Stimulated activated naive CD4-positive, alpha-beta T cell (primary cell): Measurements from ENCODE around the gene CDK6.

ENCODE experiments used
- DNase-seq, 6 experiments: peaks; one replicate each; lab custom pipeline; 2025; lab: John Stamatoyannopoulos, UW

CDK6 gene

DNA sequence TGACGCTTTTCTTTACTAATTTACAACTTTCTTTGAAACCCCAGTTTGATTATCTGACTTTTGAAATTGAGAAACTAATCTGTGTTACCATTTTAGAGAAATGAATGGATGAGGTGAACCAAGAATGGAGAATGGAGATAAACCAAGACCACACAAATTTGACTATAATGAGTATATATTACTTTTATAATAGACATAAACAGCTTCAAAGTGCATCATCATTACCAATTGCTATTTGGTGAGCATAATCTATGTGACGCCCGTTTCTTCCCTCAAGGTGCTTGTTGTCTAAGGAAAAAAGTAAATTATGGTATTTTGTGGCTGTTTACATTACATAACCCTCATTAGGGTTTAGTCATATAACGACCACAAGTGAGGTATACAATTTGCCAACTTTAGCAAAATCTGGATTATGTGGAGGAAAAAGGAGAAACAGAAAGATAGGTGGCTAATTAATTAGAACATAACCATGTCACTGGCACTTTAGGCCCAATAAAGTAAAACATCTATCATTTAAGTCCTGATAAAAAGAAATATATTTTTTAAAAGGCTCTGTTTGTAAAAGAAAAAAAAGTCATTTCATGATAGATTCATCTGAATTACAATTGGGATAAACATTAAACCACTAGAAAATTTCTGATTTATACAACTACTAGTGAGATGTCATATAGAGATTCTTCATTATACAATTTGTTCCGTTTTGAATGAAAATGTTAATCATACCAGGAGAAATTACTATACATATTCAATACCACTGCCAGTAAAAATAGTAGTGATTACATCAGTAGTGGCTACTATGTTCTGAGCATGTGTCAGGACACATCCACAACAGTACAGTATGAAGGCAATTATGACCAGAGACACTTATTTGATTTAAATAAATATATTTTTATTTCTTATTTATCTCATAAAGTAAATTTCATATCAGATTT, 128.0 kb downstream of the CDK6 start:
- DNase-seq, result no peak

DNA sequence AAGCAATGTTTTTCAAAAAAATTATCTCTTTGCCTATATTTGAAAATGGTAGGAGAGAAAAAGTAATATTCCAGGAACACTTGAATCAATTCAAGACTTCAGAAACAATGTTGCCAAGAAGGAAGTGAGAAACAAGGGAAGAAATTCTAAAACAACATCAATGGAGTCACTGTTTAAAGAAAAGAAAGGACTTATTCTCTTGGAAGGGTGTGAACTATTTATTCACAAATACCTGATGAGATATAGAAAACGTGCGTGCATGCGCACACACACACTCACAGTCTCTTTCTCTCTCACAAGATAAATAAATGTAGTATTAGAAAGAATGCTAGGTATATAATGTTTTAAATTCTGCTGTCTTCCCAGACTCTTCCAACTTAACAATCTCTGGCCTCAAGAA, 128.9 kb downstream of the CDK6 start:
- no peak for DNase-seq

DNA sequence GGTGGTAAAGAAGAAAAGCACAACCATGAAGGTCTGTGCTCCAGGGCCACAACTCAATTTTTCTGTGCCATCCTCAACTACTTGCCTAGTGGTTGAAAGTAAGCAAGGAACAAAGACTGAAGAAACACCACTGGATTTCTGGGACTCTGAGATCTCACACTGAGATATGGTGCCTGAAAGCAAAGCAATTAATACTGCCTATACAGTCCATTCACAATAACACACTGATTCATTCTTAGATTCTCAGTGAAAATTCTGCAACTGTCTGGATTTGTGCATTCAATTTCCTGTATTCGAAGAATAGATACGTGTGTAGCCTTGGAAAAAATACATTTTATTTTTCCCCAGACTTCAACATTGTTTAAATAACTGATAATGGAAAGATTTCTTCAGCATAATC, 129.8 kb downstream of the CDK6 start:
- DNase-seq, result no peak

DNA sequence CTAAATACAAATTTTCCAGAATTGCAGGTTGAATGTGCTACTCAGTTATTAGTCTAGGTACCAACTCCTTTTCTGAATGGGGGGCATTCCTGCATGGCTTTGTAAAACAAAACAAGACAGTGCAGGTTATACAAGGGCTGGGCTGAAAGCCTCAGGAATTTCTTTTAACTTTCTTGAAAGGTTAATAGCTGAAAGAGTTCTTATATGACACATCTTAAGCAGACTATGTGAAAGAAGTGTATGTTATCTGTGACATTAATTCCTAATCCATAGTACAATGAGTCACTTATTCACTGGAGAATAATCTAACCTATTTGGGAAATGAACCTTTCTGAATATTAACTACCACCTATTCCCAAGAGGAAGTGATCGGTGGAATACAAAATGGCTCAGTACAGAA, 130.5 kb downstream of the CDK6 start:
- DNase-seq, result no peak

DNA sequence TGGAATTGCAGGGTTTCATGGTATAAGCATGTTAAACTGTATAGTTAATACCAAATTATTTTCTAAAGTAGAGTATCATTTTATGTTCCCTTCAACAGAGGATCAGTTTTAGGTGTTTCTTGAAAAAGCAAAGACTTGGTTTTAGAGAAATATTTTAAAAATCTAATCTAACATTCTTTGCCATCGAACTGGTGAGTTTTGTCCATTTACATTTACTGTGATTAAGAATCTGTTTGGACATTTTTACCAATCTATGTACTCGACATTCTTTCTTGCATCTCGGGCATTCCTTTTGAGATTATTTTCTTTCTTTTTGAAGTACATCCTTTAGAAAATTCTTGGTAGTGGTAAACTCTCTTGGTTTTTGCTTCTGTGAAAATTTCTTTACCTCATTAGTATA, 131.5 kb downstream of the CDK6 start:
- DNase-seq, result no peak

DNA sequence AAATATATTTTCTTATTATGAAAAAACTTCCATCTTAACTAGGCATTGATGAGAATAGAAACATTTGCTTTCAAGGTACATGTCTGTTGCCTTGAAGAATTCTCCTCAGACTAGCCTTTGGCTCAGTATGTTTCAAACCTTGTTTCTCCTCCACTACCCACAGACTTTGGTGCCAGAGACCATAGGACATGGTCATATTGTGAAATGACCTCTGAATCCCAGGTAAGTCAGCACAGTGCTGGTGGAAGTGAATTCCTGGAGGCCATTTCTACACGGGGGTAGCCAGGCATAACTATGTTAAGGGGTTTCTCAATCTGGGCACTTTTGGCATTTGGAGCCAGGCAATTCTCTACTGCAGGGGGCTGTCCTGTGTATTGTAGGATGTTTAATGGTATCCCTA, 133.8 kb downstream of the CDK6 start:
- DNase-seq, result no peak

DNA sequence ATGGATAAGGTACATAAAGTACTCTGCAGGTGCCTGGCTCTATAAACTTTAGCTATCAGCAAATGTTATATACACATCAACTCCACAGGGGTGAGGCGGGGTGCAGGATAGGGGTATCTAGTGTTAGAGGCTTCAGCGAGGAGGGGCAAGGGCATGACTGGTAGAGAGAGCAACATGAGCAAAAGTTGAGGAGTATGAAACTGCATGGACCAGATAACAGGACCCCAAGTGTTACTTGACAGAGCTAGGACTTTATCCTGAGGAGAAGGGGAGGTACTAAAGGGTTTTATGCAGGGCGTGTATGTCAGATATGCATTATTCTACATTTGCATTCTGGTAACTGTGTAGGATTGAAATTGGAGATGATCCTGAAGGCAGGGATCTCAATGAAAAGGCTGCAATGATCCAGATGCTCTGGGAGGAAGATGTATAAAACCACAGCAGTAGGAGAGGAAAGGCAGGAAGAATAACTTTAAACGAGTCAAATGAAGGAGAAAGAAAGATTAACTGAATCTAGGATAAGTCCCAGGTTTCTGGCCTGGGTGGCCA, 136.3 kb downstream of the CDK6 start:
- DNase-seq, result no peak

DNA sequence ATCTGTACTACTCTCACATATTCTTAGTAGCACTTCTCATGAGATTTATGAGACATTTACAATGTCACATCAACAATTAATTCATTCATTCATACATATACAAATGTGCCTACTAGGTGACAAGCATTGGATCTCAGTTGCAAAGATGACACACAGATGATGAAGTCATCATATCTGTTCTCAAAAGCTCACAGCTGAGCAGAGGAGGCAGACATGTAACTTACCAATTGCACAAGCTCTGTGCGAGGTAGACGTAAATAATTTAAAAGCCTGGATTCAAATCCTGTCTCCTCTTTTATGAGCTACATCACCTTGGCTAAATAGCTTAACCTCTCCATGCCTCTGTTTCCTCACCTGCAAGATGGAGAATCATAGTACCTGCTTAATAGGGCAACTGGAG, 136.8 kb downstream of the CDK6 start:
- no peak for DNase-seq

DNA sequence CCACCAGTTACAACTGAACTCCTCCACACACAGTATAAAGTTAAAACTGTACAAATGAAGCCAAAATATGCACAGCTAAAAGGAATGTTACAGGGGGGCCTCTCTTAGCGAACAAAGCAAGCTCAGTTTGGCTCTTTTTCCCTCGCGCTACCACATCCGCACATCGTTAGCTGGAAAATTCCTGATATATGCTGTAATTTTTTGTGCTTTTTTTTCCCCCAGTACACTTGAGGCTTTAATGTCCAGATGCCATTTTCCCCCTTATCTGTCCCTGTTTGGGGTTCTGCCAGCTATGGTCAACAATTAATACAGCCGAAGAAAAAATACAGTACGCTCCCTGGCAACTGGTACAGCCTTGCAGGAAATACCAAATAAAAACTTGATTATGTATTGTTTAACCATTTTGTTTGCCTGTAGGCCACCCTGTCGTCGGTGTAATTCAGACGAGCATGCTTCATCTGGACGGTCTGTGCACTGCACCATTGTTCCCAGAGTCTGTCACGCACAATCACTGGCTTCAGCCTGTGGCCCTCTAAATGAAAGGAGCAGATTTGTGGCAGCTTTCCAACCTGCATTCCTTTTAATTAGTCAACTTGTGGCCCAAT, 138.0 kb downstream of the CDK6 start:
- DNase-seq, result no peak

DNA sequence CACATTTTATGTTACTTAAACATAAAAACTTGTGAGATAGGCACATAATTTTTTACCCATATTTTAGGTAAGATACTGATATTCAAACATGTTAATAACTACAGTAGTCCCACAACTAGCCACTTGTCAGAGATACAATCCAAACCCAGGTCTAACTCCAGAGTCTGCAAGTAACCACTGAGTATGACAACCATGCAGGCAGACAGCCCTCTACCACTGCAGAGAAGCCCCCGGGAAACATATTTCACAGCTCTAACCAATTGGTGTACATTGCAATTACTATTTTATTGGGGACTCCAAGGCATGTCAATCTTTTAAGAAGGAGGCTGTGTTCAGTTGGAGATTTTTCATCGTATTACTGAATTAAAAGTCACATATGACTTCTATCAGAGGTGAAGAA, 139.0 kb downstream of the CDK6 start:
- DNase-seq, result no peak

DNA sequence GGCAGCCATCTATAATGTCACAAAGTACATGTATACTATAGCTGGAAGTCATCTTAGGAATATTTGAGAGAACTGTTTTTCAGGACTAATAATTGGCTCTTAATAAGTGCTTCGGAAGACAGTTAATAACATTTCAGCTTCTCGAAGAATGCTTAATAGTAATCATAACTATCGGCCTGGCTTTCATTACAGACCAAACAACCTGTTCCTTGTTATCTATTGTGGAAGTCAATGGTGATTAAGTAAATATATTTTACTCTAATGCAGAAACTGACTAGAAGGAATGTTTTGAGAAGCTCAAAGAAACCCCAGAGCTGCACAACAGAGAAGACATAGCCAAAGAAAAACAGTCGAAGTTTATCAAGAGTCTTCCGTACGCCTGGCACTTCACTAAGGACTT, 139.4 kb downstream of the CDK6 start:
- DNase-seq, result no peak

DNA sequence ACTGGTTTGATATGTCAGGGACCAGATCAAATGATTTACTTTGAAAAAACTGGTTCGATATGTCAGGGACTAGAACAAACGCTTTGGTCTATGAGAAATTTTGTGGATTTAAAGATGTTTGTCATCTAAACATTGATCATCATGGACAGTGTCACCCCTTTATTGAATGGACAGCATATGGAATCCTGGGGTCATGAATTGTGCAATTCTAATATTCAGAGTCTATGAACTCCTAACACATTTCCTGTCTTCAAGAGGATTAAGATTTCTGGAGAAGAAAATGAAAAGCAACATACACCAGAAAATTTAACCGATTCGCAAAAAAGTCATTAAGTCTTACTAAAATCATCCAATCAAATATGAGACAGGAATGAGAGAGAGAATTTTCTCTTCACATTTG, 139.8 kb downstream of the CDK6 start:
- no peak for DNase-seq

DNA sequence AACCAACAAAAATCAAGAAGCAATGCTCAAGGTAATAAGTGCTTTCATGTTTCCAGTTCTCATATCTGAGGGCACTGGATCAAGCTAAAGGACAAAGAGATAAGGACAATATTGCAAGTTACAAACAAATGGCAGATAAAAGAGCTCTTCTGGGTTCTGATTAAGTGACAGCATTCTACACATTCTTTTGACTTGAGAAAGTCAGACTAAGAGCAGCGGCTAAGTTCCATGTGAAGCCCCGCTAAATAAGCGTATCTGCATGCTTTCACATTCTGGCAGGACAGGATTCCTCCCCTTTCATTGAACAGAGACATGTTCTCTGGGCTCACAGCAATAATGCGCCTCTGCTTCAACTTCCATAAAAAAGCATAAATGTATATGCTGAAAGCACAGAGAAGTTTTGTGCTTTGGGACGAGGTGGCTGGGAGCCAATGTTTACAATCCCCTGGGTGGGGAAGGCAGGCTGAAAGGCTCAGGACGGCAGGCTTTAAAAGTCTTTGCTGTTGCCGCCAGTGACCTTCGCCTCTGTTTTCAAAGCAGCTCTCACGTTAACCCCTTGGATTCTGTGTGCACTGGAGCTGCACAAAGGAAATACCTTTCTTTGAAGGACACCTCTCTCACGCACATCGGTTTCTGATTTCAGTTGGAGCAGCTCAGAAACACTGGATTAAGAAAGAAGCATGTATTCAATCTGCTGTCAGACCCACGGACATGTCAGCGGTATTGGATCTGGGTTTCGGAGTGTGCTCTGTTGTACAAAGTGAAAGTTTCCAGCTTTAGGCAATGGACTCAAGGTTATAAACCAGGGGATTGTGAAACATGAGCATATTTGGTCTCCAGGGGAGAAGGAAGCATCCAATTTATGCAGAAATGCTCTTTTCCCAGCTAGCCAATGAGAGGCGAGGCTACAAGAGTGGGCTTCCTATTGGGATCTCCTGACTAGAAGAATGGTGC, 140.8 kb downstream of the CDK6 start:
- no peak for DNase-seq

DNA sequence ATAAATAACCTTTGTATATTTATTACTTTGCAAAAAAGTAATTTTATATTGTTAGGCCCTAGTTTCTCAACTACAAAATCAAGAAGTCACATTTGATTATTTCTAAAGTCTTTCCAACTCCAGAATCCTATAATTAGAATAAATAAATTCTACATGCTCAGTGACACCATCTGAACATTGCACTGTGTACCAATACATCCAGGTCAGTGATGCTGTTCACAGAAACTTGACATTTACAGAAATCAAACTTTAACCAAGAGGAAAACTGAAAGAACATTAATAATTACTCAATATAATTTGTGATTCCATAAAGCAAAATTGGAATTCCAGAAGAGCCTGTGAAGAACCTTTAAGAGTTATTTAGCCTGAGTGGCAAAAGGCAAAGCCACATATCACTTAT, 142.2 kb downstream of the CDK6 start:
- no peak for DNase-seq

DNA sequence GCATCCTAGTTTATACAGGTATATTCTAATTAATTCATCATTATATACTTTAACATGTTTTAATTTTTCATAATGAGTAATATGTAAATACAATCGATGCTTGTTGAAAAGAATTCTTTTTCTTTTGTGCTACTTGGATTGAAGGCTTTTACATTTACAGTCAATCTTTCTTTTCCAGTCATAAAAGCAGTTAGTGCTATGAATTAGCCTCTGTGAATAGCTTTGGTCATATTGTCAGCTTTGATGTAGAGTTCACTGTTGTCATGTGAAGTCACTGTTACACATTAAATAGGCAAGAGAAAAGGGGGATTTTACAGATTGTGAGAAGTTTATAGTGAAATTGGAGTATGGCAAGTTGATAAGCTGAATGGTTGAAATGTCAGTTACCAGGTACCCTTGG, 142.9 kb downstream of the CDK6 start:
- DNase-seq, result no peak

DNA sequence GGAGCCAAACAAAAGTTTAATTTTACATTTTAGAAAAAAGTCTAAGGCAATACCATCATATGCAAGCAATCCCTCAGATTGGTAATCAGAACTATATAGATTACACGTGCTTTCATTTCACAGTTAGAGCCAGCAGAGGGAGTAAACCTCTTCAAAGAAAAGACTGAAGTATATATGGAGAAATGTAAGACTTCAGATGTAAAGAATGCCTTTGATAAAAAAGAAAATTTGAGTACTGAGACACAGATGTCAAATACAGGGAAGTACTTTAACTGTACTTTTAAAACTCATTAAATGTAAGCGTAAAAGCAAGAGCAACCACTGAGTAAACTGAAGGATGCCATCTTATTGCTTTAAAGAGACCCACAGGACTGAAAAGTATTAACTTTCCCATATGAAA, 144.8 kb downstream of the CDK6 start:
- peak in 3 of 6 experiments; percentile 22 to 57 (median 44) for DNase-seq

DNA sequence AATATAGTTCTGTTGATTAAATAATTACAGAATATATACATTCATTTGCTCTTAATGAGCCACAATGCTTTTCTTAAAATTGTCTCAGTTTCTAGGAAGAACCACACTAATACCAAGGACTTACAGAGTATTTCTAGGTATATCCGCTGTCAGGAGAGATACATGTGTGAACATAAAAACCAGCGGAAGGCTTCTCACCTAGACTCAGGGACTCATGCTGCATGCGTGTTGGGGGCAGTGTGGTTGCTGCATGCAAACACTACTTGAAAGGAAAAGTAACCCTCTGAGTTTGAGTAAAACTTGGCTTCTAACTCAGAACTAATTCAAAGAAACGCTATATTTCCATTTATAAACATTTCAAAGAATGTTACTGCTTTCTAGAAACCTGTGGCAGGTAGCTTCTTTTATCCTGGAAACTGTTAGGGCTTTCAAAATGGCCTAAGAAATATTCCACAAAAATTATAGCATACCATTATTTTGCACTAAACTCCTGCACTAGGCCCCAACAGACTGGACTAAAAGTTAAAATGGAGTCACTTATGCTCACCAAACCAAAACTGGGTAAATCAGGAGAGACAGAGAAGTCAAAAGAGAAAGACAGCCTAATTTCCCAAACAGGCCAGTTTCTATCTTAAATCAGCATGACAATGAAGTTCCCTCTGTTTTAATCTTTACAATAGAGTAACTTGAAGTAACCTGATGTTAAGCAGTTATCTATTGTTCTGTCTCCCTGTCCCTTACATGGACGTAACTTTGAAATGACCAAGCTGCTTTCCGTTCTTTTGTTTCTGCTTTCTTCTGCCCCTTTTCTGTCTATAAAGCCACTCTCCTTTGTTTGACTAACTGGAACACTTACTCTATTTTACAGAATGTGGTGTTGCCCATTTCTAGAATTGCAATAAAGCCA, 151.0 kb downstream of the CDK6 start:
- DNase-seq, result peak in 5 of 6 experiments; percentile 1 to 51 (median 43)

DNA sequence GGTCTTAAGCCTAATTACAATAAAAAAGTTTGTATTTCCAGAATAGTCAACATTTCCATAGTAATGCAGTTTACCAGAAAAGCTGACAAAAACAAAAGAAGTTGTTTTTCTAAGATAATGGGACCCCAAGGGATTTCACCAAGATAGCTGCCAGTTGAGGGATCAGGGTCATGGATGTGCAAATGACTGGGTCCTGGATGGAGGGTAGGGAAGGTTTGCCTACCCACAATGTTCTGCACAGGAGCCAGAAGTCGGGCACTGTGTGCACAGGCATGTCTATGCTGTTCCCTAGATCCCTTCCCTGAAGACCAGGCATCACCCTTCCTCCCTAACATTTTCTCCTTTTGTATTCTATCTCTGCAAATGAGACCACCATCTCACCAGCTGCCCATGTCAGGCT, 152.1 kb downstream of the CDK6 start:
- no peak for DNase-seq

DNA sequence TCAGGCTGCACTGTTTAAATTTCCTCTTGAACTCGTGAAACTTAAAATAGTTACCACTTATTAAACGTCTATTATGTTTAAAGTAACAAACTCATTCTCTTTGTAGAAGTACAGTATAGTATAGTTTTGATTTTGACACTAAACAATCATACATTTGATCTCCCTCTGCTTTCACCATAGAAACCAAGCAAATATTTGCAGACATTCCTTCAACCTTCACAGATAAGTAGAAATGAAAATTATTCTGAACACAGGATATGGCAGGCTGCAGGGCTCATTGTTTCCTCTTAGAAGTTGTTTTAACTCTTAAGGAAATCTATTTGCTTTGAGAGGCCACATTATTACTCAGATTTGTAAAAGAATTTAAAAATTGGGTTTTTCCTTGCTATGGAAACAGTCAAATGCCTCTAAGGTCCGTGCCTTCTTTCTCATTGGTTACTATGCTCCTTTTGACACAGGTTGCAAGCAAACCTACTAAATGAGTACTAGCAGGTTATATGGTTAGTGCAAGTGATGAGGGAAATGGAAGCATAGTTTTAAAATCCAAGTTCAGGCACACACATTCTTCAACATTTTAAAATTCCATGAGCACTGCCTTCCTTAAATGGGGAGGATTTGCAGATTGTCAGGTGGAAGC, 153.4 kb downstream of the CDK6 start:
- DNase-seq, result peak in 3 of 6 experiments; percentile 39 to 52 (median 48)

DNA sequence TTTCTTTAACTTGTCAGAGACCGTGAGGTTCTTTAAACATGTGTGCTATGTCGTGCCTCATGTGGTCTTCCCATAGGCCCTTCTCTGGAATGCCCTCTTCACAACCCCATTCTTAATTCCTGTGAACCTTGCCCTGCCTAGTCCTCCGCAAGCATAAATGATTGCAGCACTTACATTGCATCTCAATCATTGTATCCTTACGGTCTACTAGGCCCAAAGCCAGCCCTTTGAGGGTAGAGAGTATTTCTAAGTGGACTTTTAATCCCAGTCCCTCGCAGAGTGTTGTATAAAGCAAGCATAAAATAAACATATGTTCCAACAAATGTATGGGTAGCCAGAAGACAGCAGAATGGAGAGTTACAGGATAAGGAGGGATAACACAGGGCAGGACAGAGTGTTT, 154.0 kb downstream of the CDK6 start:
- no peak for DNase-seq

DNA sequence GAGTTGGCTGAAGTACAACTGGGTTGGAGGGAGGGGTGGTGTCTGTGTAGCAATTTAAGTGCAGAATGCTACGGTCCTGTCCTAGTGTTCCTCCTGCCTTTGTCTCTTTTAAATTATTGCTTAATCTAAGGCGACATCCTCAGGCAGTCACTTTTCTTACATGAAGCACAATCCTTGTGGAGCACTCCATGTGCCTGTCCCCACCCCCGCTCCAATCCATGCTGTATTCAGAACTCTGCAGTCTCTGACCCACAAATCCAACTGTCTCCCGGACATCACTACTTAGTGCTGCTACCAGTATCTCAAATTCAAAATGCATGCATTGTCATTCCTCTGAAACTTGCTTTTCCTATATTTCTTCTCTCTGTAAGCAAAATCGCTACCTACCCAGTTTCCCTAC, 154.7 kb downstream of the CDK6 start:
- DNase-seq, result no peak
